GM20000 (cell line): ENCODE data around the gene MYO16.

Experiments used
- DNase-seq: peaks from one replicate; pipeline ENCODE4 v3.0.0; 2012; ENCODE audit warnings: low spot score
- CTCF ChIP-seq: IDR thresholded peaks from 2 replicates; pipeline ENCODE4 v1.5.1; 2012; ENCODE audit warnings: mild to moderate bottlenecking, control low read depth; ENCODE audit errors: extremely low read depth, missing control alignments

Gene MYO16

GRCh38 chr13:108812661-108813060 lies 183.2 kb downstream of the MYO16 start:
- no peak for DNase-seq
- TF ChIP-seq CTCF = no peak

GRCh38 chr13:108813587-108814170 lies 184.3 kb downstream of the MYO16 start:
- no peak for DNase-seq
- TF ChIP-seq CTCF = no peak

GRCh38 chr13:108816375-108816774 lies 187.0 kb downstream of the MYO16 start:
- no peak for TF ChIP-seq CTCF
- no peak for DNase-seq

- no peak for TF ChIP-seq CTCF
- no peak for DNase-seq
Observed at GRCh38 chr13:108827646-108828045, 198.2 kb downstream of the MYO16 start.

- TF ChIP-seq CTCF = no peak
- DNase-seq = no peak
Observed at GRCh38 chr13:108828086-108828815, 198.8 kb downstream of the MYO16 start.

- no peak for TF ChIP-seq CTCF
- DNase-seq = no peak
Observed at GRCh38 chr13:108830916-108831315, 201.5 kb downstream of the MYO16 start.

- TF ChIP-seq CTCF = no peak
- no peak for DNase-seq
Observed at GRCh38 chr13:108833531-108833930, 204.1 kb downstream of the MYO16 start.
